K562 (cell line): ENCODE results near the gene ZDHHC8. TPM values are rescaled to one million over a fixed set of nuclear protein-coding genes. Genes with fewer than 3 reads are reported as not detected.

Source experiments
- ETS2 ChIP-seq: IDR thresholded peaks from 2 replicates; pipeline ENCODE4 v1.6.1; 2016; ENCODE audit warnings: borderline replicate concordance, missing genetic modification characterization, mild to moderate bottlenecking, moderate library complexity, missing compliant biosample characterization; ENCODE audit not compliant: poor library complexity, severe bottlenecking
- KAT2B ChIP-seq: IDR thresholded peaks from one replicate; pipeline ENCODE4 v1.6.1; 2012; ENCODE audit warnings: low read depth, mild to moderate bottlenecking, control low read depth, inconsistent platforms, low read length, moderate library complexity
- KLF6 ChIP-seq: fragments of 250-450 bp; sonication (Bioruptor Pico); IDR thresholded peaks from 2 replicates; pipeline ENCODE4 v1.4.0; 2020; ENCODE audit warnings: mild to moderate bottlenecking, moderate library complexity, borderline replicate concordance
- PHB ChIP-seq: fragments of 250-450 bp; sonication (Bioruptor Pico); IDR thresholded peaks from 2 replicates; pipeline ENCODE4 v1.5.0; 2021
- PHB2 ChIP-seq: fragments of 450-650 bp; IDR thresholded peaks from 2 replicates; pipeline ENCODE4 v1.6.1; 2017; ENCODE audit warnings: low read depth
- SAFB2 ChIP-seq: fragments of 200-400 bp; formaldehyde crosslinking; IDR thresholded peaks from 2 replicates; pipeline ENCODE4 v1.6.1; 2018; ENCODE audit warnings: borderline replicate concordance, low read length, low read depth, moderate library complexity; ENCODE audit not compliant: severe bottlenecking
- ZBTB40 ChIP-seq, 2 experiments: fragments of 450-650 bp in 1 of 2; sonication (generic) in 1 of 2; formaldehyde crosslinking in 1 of 2; IDR thresholded peaks; 2 replicates each; pipeline versions ENCODE4 v1.7.1 to v1.9.0; 2016 to 2022; ENCODE audit warnings: inconsistent platforms in 1 of 2, mild to moderate bottlenecking in 1 of 2, missing genetic modification reagents in 1 of 2
- ZNF551 ChIP-seq: fragments of 250-450 bp; sonication (Bioruptor Pico); IDR thresholded peaks from 2 replicates; pipeline ENCODE4 v1.5.0; 2021; ENCODE audit warnings: mild to moderate bottlenecking, moderate library complexity
- ZNF589 ChIP-seq: fragments of 200-800 bp; sonication (Bioruptor generic); IDR thresholded peaks from 2 replicates; pipeline ENCODE4 v1.6.1; 2016; ENCODE audit warnings: low read depth, missing genetic modification characterization, missing compliant biosample characterization
- polyA plus RNA-seq, 8 experiments: library from polyadenylated mRNA; depleted of rRNA in 4 of 8; stranded (reverse) in 5 of 8; unstranded in 3 of 8; fragments of >200 nt; fragmentation: Nextera tagmentation in 2 of 8; fragmentation: Illumina TruSeq in 1 of 8; extraction: Ambion mirVana in 2 of 8; extraction: Trizol in 1 of 8; gene quantifications; 2 replicates each; pipeline versions ENCODE4 v1.2.1 to v1.2.3, GENCODE V29; 2011 to 2014; ENCODE audit warnings: inconsistent platforms in 1 of 8, missing spikeins in 1 of 8
- total RNA-seq, 7 experiments: library from RNA; depleted of rRNA in 6 of 7; stranded (reverse); fragments of >200 nt in 6 of 7; fragmentation: Illumina TruSeq in 2 of 7; extraction: Trizol in 2 of 7; gene quantifications; 2 replicates each; pipeline versions ENCODE4 v1.2.1 to v1.2.3, GENCODE V29; 2011 to 2021; ENCODE audit warnings: low replicate concordance in 1 of 7
- TF ChIP-seq, protein P1 (sequence below): fragments of 250-450 bp; sonication (Bioruptor Pico); IDR thresholded peaks from 2 replicates; pipeline ENCODE4 v1.4.0; 2020; ENCODE audit warnings: mild to moderate bottlenecking, moderate library complexity
- TF ChIP-seq, protein P2 (sequence below): conservative IDR thresholded peaks from 2 replicates; pipeline ENCODE4 v1.6.1; 2011; ENCODE audit warnings: low read depth, mild to moderate bottlenecking, low read length; ENCODE audit not compliant: control insufficient read depth
- TF ChIP-seq, protein P3 (sequence below): fragments of 450-650 bp; formaldehyde crosslinking; IDR thresholded peaks from 2 replicates; pipeline ENCODE4 v1.4.0; 2020; ENCODE audit warnings: mild to moderate bottlenecking

ZDHHC8 gene
- total and polyA plus RNA-seq, 9 of the 15 experiments (the other 6 are each of a cell fraction or from before 2014, with no cell fraction given): 0.04 to 109 (median 16.4) TPM

- TF ChIP-seq ZBTB40 (IDR thresholded peaks at IDR 0.05) (no peak), ZBTB40 (CRISPR knock-in tag; IDR thresholded peaks at IDR 0.05) (peak; percentile 60; the same call in 1 of the 2 replicates), ZNF551 (CRISPR knock-in tag) (no peak), ETS2 (tag) (no peak), ZNF589 (CRISPR knock-in tag) (no peak), SAFB2 (no peak), PHB (CRISPR knock-in tag) (no peak), KLF6 (CRISPR knock-in tag) (no peak), KAT2B (no peak), PHB2 (no peak)
- TF ChIP-seq, protein P1, sequence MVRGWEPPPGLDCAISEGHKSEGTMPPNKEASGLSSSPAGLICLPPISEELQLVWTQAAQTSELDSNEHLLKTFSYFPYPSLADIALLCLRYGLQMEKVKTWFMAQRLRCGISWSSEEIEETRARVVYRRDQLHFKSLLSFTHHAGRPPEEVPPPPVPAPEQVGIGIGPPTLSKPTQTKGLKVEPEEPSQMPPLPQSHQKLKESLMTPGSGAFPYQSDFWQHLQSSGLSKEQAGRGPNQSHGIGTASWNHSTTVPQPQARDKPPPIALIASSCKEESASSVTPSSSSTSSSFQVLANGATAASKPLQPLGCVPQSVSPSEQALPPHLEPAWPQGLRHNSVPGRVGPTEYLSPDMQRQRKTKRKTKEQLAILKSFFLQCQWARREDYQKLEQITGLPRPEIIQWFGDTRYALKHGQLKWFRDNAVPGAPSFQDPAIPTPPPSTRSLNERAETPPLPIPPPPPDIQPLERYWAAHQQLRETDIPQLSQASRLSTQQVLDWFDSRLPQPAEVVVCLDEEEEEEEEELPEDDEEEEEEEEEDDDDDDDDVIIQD (CRISPR knock-in tag): no peak
- TF ChIP-seq, protein P2, sequence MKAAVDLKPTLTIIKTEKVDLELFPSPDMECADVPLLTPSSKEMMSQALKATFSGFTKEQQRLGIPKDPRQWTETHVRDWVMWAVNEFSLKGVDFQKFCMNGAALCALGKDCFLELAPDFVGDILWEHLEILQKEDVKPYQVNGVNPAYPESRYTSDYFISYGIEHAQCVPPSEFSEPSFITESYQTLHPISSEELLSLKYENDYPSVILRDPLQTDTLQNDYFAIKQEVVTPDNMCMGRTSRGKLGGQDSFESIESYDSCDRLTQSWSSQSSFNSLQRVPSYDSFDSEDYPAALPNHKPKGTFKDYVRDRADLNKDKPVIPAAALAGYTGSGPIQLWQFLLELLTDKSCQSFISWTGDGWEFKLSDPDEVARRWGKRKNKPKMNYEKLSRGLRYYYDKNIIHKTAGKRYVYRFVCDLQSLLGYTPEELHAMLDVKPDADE: no peak
- TF ChIP-seq, protein P3, sequence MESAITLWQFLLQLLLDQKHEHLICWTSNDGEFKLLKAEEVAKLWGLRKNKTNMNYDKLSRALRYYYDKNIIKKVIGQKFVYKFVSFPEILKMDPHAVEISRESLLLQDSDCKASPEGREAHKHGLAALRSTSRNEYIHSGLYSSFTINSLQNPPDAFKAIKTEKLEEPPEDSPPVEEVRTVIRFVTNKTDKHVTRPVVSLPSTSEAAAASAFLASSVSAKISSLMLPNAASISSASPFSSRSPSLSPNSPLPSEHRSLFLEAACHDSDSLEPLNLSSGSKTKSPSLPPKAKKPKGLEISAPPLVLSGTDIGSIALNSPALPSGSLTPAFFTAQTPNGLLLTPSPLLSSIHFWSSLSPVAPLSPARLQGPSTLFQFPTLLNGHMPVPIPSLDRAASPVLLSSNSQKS: no peak
Observed at GRCh38 chr22:20150381-20151275, 19.0 kb downstream of the ZDHHC8 start, which contains the start of gene CCDC188 (continued).
